HepG2 (cell line): Measurements from ENCODE around the gene SLC16A3. TPM values are rescaled to one million over a fixed set of nuclear protein-coding genes. Genes with fewer than 3 reads are reported as not detected.

Experiments
- CSRNP1 ChIP-seq: sonication (generic); formaldehyde crosslinking; IDR thresholded peaks from 2 replicates; pipeline ENCODE4 v1.8.1; 2023; ENCODE audit warnings: mild to moderate bottlenecking, missing genetic modification reagents
- ESRRA ChIP-seq: sonication (generic); formaldehyde crosslinking; IDR thresholded peaks from 2 replicates; pipeline ENCODE4 v1.5.1; 2020; ENCODE audit warnings: mild to moderate bottlenecking, low read depth, missing genetic modification reagents
- HMGXB3 ChIP-seq: sonication (generic); formaldehyde crosslinking; IDR thresholded peaks from 2 replicates; pipeline ENCODE4 v1.4.0; 2020; ENCODE audit warnings: missing genetic modification reagents, borderline replicate concordance
- NCOA1 ChIP-seq: sonication (generic); formaldehyde crosslinking; IDR thresholded peaks from 2 replicates; pipeline ENCODE4 v1.9.0; 2021; ENCODE audit warnings: missing genetic modification reagents
- RBM39 ChIP-seq: fragments of 200-400 bp; formaldehyde crosslinking; IDR thresholded peaks from one replicate; pipeline ENCODE4 v1.6.1; 2018; ENCODE audit warnings: antibody characterized with exemption, mild to moderate bottlenecking, low read depth, low read length; ENCODE audit not compliant: poor library complexity, severe bottlenecking
- SNAI1 ChIP-seq: sonication (generic); formaldehyde crosslinking; IDR thresholded peaks from 2 replicates; pipeline ENCODE4 v1.5.0; 2020; ENCODE audit warnings: mild to moderate bottlenecking, missing genetic modification reagents, borderline replicate concordance
- SRY ChIP-seq: sonication (generic); formaldehyde crosslinking; IDR thresholded peaks from 2 replicates; pipeline ENCODE4 v1.8.0; 2022; ENCODE audit warnings: mild to moderate bottlenecking, missing genetic modification reagents
- ZNF256 ChIP-seq: sonication (generic); formaldehyde crosslinking; conservative IDR thresholded peaks from 2 replicates; pipeline ENCODE4 v1.4.0; 2020; ENCODE audit warnings: missing genetic modification reagents
- ZNF335 ChIP-seq: sonication (generic); formaldehyde crosslinking; IDR thresholded peaks from 2 replicates; pipeline ENCODE4 v1.4.0; 2020; ENCODE audit warnings: missing genetic modification reagents
- ZNF484 ChIP-seq: sonication (generic); formaldehyde crosslinking; IDR thresholded peaks from 2 replicates; pipeline ENCODE4 v1.5.1; 2020; ENCODE audit warnings: mild to moderate bottlenecking, low read depth, missing genetic modification reagents, borderline replicate concordance
- ZNF552 ChIP-seq: sonication (generic); formaldehyde crosslinking; IDR thresholded peaks from 2 replicates; pipeline ENCODE4 v1.9.0; 2022; ENCODE audit warnings: missing genetic modification reagents, mild to moderate bottlenecking, borderline replicate concordance
- ZNF740 ChIP-seq: sonication (generic); formaldehyde crosslinking; IDR thresholded peaks from 2 replicates; pipeline ENCODE4 v1.4.0; 2020; ENCODE audit warnings: missing genetic modification reagents
- ZNF816 ChIP-seq: sonication (generic); formaldehyde crosslinking; IDR thresholded peaks from 2 replicates; pipeline ENCODE4 v1.8.0; 2022; ENCODE audit warnings: missing genetic modification reagents, mild to moderate bottlenecking, borderline replicate concordance
- polyA plus RNA-seq, 8 experiments: library from polyadenylated mRNA; depleted of rRNA in 3 of 8; stranded (reverse) in 7 of 8; unstranded in 1 of 8; fragments of >200 nt; fragmentation: Illumina TruSeq in 4 of 8; extraction: Trizol in 4 of 8; gene quantifications; 2 replicates each; pipeline versions ENCODE4 v1.2.1 to v1.2.3, GENCODE V29; 2011 to 2016; ENCODE audit warnings: low read depth in 4 of 8, missing spikeins in 1 of 8, mixed read lengths in 1 of 8; ENCODE audit not compliant: insufficient read depth in 1 of 8
- total RNA-seq, 5 experiments: library from RNA; depleted of rRNA; stranded (reverse); fragments of >200 nt; fragmentation: Illumina TruSeq; extraction: Trizol; gene quantifications; 2 replicates each; pipeline ENCODE4 v1.2.3, GENCODE V29; 2016; ENCODE audit warnings: low read depth in 1 of 5
- TF ChIP-seq, protein P1 (sequence below): sonication (generic); formaldehyde crosslinking; IDR thresholded peaks from 2 replicates; pipeline ENCODE4 v1.4.0; 2020; ENCODE audit warnings: missing genetic modification reagents, mild to moderate bottlenecking, borderline replicate concordance
- TF ChIP-seq, protein P2 (sequence below): sonication (generic); formaldehyde crosslinking; IDR thresholded peaks from 2 replicates; pipeline ENCODE4 v1.4.0; 2020; ENCODE audit warnings: missing genetic modification reagents
- TF ChIP-seq, protein P3 (sequence below): sonication (generic); formaldehyde crosslinking; IDR thresholded peaks from 2 replicates; pipeline ENCODE4 v1.5.1; 2020; ENCODE audit warnings: missing genetic modification reagents, mild to moderate bottlenecking, borderline replicate concordance

SLC16A3 gene
- total and polyA plus RNA-seq, 2 of the 13 experiments (the other 11 are each of a cell fraction or from before 2014, with no cell fraction given) = 242 to 349 TPM

DNA sequence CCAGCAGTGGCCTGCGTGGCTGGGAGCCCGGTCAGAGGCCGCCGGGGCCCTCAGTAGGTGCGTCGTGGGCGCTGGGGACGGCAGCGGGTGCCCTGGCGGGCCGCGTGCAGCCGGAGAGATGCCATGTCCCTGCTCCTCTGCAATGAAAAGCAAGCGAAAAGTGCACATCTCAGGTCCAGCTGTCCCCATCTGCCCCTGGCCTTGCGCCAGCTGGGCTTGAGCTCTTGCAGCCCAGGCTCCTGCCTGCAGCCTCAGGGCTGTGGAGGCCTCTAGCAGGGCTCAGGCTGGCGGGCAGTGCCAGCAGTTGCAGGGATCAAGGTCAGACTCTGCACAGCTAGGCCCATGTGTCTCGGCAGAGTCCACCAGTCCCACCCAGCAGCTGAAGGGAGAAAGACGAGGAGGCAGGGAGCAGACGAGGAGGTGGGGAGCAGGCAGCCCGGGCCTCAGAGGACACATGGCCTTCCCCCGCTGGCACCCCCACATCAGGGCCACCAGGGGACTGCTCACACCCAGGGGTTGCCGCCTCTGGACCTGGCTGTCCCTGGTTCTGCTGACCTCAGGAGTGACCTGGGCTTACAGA lies 11.2 kb downstream of the SLC16A3 start (continued):
- TF ChIP-seq HMGXB3 (CRISPR knock-in tag) (no peak), ZNF484 (CRISPR knock-in tag) (no peak), SRY (CRISPR knock-in tag) (peak; percentile 74), ZNF256 (CRISPR knock-in tag) (0 out of 2 replicates have a peak, but pooled peaks have one; percentile 16), SNAI1 (CRISPR knock-in tag) (no peak; the same call in 1 of the 2 replicates), CSRNP1 (CRISPR knock-in tag) (peak; percentile 44; the same call in 1 of the 2 replicates), ZNF816 (CRISPR knock-in tag) (0 out of 2 replicates have a peak, but pooled peaks have one; percentile 68), NCOA1 (CRISPR knock-in tag) (peak; percentile 91), ZNF335 (CRISPR knock-in tag) (no peak), RBM39 (peak; percentile 57), ESRRA (peak; percentile 55; the same call in 1 of the 2 replicates), ZNF740 (CRISPR knock-in tag) (peak; percentile 65; the same call in 1 of the 2 replicates), ZNF552 (CRISPR knock-in tag) (no peak; the same call in 1 of the 2 replicates)
- TF ChIP-seq, protein P1, sequence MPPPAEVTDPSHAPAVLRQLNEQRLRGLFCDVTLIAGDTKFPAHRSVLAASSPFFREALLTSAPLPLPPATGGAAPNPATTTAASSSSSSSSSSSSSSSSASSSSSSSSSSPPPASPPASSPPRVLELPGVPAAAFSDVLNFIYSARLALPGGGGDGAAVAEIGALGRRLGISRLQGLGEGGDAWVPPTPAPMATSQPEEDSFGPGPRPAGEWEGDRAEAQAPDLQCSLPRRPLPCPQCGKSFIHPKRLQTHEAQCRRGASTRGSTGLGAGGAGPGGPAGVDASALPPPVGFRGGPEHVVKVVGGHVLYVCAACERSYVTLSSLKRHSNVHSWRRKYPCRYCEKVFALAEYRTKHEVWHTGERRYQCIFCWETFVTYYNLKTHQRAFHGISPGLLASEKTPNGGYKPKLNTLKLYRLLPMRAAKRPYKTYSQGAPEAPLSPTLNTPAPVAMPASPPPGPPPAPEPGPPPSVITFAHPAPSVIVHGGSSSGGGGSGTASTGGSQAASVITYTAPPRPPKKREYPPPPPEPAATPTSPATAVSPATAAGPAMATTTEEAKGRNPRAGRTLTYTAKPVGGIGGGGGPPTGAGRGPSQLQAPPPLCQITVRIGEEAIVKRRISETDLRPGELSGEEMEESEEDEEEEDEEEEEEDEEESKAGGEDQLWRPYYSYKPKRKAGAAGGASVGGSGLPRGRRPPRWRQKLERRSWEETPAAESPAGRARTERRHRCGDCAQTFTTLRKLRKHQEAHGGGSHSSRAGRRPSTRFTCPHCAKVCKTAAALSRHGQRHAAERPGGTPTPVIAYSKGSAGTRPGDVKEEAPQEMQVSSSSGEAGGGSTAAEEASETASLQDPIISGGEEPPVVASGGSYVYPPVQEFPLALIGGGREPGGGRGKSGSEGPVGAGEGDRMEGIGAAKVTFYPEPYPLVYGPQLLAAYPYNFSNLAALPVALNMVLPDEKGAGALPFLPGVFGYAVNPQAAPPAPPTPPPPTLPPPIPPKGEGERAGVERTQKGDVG (CRISPR knock-in tag) = 0 out of 2 replicates have a peak, but pooled peaks have one; percentile 83
- TF ChIP-seq, protein P2, sequence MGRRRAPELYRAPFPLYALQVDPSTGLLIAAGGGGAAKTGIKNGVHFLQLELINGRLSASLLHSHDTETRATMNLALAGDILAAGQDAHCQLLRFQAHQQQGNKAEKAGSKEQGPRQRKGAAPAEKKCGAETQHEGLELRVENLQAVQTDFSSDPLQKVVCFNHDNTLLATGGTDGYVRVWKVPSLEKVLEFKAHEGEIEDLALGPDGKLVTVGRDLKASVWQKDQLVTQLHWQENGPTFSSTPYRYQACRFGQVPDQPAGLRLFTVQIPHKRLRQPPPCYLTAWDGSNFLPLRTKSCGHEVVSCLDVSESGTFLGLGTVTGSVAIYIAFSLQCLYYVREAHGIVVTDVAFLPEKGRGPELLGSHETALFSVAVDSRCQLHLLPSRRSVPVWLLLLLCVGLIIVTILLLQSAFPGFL (CRISPR knock-in tag) = no peak
- TF ChIP-seq, protein P3, sequence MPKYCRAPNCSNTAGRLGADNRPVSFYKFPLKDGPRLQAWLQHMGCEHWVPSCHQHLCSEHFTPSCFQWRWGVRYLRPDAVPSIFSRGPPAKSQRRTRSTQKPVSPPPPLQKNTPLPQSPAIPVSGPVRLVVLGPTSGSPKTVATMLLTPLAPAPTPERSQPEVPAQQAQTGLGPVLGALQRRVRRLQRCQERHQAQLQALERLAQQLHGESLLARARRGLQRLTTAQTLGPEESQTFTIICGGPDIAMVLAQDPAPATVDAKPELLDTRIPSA = 0 out of 2 replicates have a peak, but pooled peaks have one; percentile 84
